Fibroblast of the aortic adventitia (primary cell): ENCODE measurements around the gene CPT1B. TPM values are rescaled to one million over a fixed set of nuclear protein-coding genes. Genes with fewer than 3 reads are reported as not detected.

ENCODE experiments used
- DNase-seq: peaks from one replicate; pipeline ENCODE4 v3.0.0-alpha.2; 2010; ENCODE audit warnings: low read depth
- H3K4me3 ChIP-seq: 2 replicates; pipeline ENCODE4 v1.5.1; 2011; ENCODE audit warnings: low read depth, mild to moderate bottlenecking, control low read depth, low read length, moderate library complexity
- total RNA-seq: library from RNA; depleted of rRNA; stranded (reverse); fragments of >200 nt; gene quantifications from 2 replicates; pipeline ENCODE4 v1.2.3, GENCODE V29; 2012; ENCODE audit warnings: low replicate concordance
- TF ChIP-seq, protein P1 (sequence below): IDR thresholded peaks from 2 replicates; pipeline ENCODE4 v1.5.1; 2011; ENCODE audit warnings: mild to moderate bottlenecking, low read length, control low read depth, inconsistent platforms; ENCODE audit not compliant: insufficient read depth

The CPT1B gene
- total RNA-seq, 1 donor, result 1.1 TPM

DNA sequence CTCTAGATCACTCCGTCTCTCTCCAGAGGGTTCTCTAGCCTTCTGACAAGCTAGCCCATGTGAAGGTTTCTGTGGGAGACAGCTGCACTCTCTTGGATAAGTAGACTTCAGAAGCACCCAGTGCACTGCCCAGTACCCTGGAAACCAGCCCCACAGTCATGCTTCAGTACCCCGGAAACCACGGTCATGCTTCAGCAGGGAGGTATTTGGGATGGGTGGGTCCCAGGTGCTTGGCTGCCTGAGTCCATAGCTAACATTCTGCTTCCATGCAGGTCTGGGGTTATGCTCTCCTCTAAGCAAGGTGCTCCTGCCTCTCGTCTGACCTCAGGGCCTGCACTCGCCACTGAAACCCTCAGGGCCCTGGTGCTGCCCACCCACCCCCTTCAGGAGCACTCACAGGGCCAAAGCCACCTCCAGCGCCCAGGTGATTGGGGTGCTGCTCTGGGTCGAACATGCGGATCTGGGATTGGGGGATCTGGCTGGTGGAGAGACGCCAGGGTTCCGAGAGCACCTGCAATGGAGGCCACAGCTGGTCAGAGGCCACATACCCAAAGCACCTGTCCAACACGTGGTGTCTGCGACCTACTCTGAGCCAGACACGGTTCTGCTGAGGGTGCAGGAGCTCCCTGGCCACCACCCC is 8.2 kb downstream of the CPT1B start:
- DNase-seq, result no peak
- no peak overlapping the region for H3K4me3 ChIP-seq
- TF ChIP-seq, protein P1, sequence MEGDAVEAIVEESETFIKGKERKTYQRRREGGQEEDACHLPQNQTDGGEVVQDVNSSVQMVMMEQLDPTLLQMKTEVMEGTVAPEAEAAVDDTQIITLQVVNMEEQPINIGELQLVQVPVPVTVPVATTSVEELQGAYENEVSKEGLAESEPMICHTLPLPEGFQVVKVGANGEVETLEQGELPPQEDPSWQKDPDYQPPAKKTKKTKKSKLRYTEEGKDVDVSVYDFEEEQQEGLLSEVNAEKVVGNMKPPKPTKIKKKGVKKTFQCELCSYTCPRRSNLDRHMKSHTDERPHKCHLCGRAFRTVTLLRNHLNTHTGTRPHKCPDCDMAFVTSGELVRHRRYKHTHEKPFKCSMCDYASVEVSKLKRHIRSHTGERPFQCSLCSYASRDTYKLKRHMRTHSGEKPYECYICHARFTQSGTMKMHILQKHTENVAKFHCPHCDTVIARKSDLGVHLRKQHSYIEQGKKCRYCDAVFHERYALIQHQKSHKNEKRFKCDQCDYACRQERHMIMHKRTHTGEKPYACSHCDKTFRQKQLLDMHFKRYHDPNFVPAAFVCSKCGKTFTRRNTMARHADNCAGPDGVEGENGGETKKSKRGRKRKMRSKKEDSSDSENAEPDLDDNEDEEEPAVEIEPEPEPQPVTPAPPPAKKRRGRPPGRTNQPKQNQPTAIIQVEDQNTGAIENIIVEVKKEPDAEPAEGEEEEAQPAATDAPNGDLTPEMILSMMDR, result no peak

GRCh38 chr22:50569041-50569459 is 9.2 kb downstream of the CPT1B start:
- no peak overlapping the region for H3K4me3 ChIP-seq
- TF ChIP-seq, protein P1, result no peak
- no peak for DNase-seq

GRCh38 chr22:50568626-50569025 is 9.6 kb downstream of the CPT1B start:
- no peak for DNase-seq
- TF ChIP-seq, protein P1, result no peak
- no peak overlapping the region for H3K4me3 ChIP-seq

DNA sequence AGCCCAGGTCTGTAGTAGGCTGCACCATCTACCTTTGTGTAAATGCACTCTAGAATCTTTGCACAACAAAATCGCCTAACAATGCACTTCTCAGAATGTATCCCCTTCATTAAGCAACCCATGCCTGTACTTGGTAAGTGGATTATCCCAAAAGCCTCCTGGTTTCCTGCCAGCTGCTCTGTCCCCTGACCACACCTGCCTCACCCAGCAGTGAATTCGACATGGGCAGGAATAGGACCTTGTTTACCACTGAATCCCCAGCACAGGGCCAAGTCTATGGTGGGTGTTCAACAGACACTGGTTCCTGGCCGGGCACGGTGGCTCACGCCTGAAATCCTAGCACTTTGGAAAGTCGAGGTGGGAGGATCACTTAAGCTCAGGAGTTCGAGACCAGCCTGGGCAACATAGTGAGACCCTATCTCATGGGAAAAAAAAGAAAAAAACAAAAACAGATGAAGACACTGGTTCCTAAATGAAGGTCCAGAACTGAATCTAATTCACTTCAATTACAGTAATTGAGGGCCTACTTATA is 10.4 kb downstream of the CPT1B start:
- TF ChIP-seq, protein P1, result no peak
- no peak overlapping the region for H3K4me3 ChIP-seq
- no peak for DNase-seq

DNA sequence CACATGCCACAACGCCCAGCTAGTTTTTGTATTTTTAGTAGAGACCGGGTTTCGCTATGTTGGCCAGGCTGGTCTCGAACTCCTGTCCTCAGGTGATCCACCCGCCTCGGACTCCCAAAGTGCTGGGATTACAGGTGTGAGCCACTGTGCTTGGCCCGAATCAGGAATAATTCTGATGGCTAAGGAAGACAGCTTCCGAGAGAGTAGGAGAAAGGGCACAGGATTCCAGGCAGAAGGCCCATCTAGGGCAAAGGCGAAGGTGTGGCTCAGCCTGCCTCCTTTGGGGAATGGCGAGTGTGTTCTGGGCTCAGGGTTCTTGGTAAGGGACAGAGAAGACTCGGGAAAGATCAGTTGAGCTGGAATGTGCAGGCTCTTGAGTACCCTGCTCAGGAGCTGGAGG is 13.9 kb downstream of the CPT1B start:
- no peak for DNase-seq
- TF ChIP-seq, protein P1, result no peak
- no peak overlapping the region for H3K4me3 ChIP-seq

GRCh38 chr22:50563413-50564160 is 14.6 kb downstream of the CPT1B start:
- H3K4me3 ChIP-seq, result peak overlapping the region; percentile 71
- no peak for DNase-seq
- TF ChIP-seq, protein P1, result no peak
